Stimulated activated effector memory CD8-positive, alpha-beta T cell treated with anti-CD3 and anti-CD28 coated beads, Interleukin-12 subunit alpha, Interleukin-12 subunit beta, amount 100 ng/mL, for 72 hours (primary cell): ENCODE data around the gene CHN1.

ENCODE experiments used
- ATAC-seq: fragments of 150-1000 bp; cut with Tn5 transposase; 2 replicates; pipeline ENCODE4 v1.10.0; 2021
- DNase-seq, 2 donors: peaks; one replicate each; pipeline ENCODE4 v3.0.0; 2021 to 2022; ENCODE audit warnings: low spot score in 2 of 2
- H3K27ac Mint-ChIP-seq: one replicate; pipeline ENCODE4 v1.8.0; 2022; ENCODE audit warnings: mild to moderate bottlenecking, mixed read lengths
- H3K36me3 Mint-ChIP-seq: one replicate; pipeline ENCODE4 v1.8.0; 2022; ENCODE audit warnings: mild to moderate bottlenecking, mixed read lengths
- H3K4me1 Mint-ChIP-seq: one replicate; pipeline ENCODE4 v1.8.0; 2022; ENCODE audit warnings: mixed read lengths
- H3K4me3 Mint-ChIP-seq: one replicate; pipeline ENCODE4 v1.8.0; 2022; ENCODE audit warnings: mild to moderate bottlenecking, mixed read lengths
- H3K9me3 Mint-ChIP-seq: one replicate; pipeline ENCODE4 v1.8.0; 2022; ENCODE audit warnings: mixed read lengths

Gene CHN1

DNA sequence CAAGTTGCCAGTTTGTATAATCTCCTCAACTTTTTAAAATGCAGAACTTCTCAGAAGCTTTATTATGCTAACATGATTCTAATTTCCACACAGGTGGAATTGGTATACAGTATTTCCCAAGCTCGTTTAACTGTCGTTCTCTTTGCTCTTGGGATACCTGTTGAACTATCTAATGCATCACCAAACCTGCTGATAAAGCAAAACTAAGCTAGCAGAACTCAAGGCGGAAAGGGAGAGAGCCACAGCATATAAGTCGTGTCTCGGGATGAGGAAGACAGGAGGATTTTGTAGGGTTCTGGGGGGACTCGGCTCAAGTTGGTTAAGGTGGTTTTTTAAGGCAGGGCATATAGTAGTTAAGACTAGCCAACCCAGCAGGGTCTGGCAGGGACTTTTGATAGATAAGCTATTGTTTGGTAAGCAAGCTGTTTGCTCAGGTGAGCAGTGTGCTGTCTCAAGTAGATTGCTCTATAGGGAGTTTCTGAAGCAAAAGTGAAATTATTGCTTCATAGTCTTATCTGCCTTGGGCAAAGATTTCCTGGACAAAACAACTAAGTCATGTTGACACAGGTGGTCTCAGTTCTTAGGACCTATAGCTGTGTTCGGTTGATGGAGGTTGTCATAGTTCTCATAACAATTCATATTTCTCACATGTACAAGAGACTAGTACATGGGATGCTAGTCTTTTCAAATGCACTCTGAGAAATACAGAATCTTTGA is 212.7 kb downstream of the CHN1 start:
- DNase-seq (peak in 1 of 2 donors; percentile 40), ATAC-seq (no peak)
- no peaks in the 10 kb centered on the region for H3K9me3 Mint-ChIP-seq
- H3K27ac Mint-ChIP-seq = no peak overlapping the region
- no peak overlapping the region for H3K4me3 Mint-ChIP-seq
- no peaks in the 10 kb centered on the region for H3K36me3 Mint-ChIP-seq
- peaks cover 21% of the 10 kb centered on the region for H3K4me1 Mint-ChIP-seq

DNA sequence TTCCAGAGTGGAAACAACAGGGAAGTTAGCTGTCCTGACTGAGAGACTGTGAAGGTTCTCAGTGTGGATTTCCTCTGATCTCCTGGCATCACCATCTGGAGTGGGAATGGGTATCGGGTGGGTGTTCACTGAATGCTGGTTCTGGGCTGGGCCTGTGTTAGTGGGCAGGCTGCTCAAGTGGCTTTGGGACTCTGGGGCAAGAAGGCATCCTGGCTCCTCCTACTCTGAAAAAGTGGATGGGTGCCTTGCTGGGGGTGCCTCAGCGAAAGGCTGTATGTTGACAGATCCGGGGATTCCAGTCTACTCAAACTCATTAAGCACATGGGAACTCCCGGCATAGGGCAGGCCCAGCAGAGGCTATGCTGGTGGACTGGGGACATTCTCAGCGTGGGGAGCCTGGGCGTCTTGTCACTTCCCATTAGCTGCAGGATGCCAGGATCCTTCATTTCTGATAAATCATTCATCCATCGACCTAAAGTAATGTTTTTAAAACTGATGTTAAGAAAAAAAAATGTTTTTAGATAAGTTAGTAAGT is 213.4 kb downstream of the CHN1 start:
- no peaks in the 10 kb centered on the region for H3K36me3 Mint-ChIP-seq
- peaks cover 21% of the 10 kb centered on the region for H3K4me1 Mint-ChIP-seq
- no peak overlapping the region for H3K4me3 Mint-ChIP-seq
- ATAC-seq (no peak), DNase-seq (no peak)
- no peak overlapping the region for H3K27ac Mint-ChIP-seq
- H3K9me3 Mint-ChIP-seq = no peaks in the 10 kb centered on the region

GRCh38 chr2:174791020-174791419 is 214.2 kb downstream of the CHN1 start:
- Mint-ChIP-seq H3K4me3 (no peak overlapping the region), H3K9me3 (no peaks in the 10 kb centered on the region), H3K4me1 (peaks cover 20% of the 10 kb centered on the region), H3K36me3 (no peaks in the 10 kb centered on the region), H3K27ac (no peak overlapping the region)
- DNase-seq = no peak
- ATAC-seq = no peak

- ATAC-seq = no peak
- Mint-ChIP-seq H3K4me3 (peak overlapping the region; percentile 23), H3K27ac (peak overlapping the region; percentile 29), H3K9me3 (no peaks in the 10 kb centered on the region), H3K36me3 (no peaks in the 10 kb centered on the region), H3K4me1 (peaks cover 7% of the 10 kb centered on the region)
- DNase-seq = no peak
Observed at GRCh38 chr2:174789001-174789400, 216.2 kb downstream of the CHN1 start.

DNA sequence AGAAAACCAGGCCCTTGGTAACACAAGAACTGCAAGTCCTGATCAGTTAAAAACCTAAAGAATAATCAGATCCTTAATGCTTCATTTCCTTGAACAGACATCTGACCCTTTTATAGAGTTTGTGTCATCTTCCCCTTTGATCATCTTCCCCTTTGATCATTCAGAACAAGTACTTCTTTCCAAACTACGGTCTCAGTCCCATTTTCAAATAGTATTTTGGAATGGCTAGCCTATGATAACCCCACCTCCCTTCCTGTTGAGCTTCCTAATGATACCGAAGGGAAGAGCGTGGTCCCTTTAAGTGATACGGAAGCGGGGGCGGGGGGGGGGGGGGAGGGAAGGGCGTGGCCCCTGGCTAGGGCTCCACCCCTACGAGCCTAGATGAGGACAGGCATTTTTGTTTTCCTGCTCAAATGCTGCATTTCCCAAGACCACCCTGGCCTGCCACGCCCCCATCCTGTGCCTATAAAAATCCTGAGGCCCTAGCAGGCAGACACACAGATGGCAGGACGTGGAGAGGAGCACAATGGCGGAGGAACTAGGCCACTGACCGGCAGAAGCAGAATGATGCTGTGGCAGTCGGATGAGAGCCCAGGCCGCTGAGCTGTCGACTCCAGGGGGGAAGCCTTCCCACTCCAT is 216.8 kb downstream of the CHN1 start:
- DNase-seq (no peak), ATAC-seq (no peak)
- Mint-ChIP-seq H3K4me3 (peak overlapping the region; percentile 23), H3K27ac (peak overlapping the region; percentile 29), H3K4me1 (peaks cover 7% of the 10 kb centered on the region), H3K9me3 (no peaks in the 10 kb centered on the region), H3K36me3 (no peaks in the 10 kb centered on the region)

DNA sequence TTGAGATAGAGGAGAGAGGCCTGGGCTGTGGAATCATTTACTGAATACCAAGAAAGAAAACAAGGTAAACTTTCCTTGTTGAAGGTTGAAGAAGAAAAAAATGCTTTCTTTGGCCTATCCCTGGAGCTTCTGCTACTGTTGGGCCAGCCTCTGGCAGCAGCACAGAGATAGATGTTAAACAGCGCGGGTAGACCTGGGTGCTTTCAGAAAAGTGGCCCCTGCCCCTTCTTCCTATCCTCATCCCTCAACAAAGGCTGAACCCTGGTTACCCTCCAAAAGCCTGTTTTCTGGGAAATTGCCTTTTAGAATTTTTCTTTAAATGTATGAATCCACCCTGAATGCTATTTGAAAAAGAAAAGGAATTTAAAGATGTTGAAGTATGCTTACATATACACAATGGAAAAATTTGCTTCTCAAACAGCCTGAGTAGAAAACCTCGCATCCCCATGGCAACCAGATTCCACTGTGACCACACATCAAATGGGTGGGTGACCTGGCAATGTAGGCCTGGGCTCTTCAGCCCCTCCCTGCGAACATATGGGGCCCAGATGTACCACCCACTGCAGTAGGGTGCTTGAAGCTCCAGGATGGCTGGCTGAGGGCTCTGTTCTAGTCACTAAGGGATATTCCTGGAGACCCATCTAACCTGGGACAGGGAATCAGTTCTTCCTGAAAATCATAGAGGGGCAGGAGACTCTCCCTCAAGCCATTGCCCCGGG is 217.5 kb downstream of the CHN1 start:
- H3K36me3 Mint-ChIP-seq = no peaks in the 10 kb centered on the region
- no peaks in the 10 kb centered on the region for H3K9me3 Mint-ChIP-seq
- DNase-seq = no peak
- peaks cover 7% of the 10 kb centered on the region for H3K4me1 Mint-ChIP-seq
- no peak overlapping the region for H3K4me3 Mint-ChIP-seq
- peak; percentile 43 for ATAC-seq
- peak overlapping the region; percentile 29 for H3K27ac Mint-ChIP-seq

- DNase-seq (no peak), ATAC-seq (no peak)
- Mint-ChIP-seq H3K4me1 (peaks cover 7% of the 10 kb centered on the region), H3K4me3 (no peak overlapping the region), H3K27ac (peak overlapping the region; percentile 17), H3K9me3 (no peaks in the 10 kb centered on the region), H3K36me3 (no peaks in the 10 kb centered on the region)
Observed at GRCh38 chr2:174786066-174786725, 219.0 kb downstream of the CHN1 start.

- H3K27ac Mint-ChIP-seq = peak overlapping the region; percentile 17
- H3K9me3 Mint-ChIP-seq = no peaks in the 10 kb centered on the region
- H3K4me1 Mint-ChIP-seq = peaks cover 7% of the 10 kb centered on the region
- ATAC-seq (no peak), DNase-seq (no peak)
- no peak overlapping the region for H3K4me3 Mint-ChIP-seq
- H3K36me3 Mint-ChIP-seq = no peaks in the 10 kb centered on the region
Observed at GRCh38 chr2:174785481-174785880, 219.7 kb downstream of the CHN1 start.

DNA sequence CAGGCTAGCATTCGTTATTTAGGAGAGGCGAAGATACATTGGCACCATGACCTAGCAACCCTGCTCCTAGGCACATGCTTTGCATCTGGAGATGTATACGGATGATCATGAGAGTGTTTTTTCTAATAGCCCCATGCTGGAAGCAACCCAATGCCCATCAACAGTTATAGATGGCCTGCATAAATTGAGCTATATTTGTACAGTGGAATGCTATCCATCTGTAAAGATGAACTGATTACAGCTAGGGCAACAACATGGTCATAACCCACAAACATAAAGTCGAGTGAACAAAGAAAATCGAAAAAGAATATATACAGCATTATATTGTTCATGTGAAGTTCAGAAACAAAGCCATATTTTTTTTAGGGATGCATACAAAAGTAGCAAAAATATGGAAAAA is 220.3 kb downstream of the CHN1 start:
- no peaks in the 10 kb centered on the region for H3K36me3 Mint-ChIP-seq
- H3K9me3 Mint-ChIP-seq = no peaks in the 10 kb centered on the region
- H3K4me3 Mint-ChIP-seq = no peak overlapping the region
- peaks cover 7% of the 10 kb centered on the region for H3K4me1 Mint-ChIP-seq
- DNase-seq (no peak), ATAC-seq (no peak)
- H3K27ac Mint-ChIP-seq = no peak overlapping the region

DNA sequence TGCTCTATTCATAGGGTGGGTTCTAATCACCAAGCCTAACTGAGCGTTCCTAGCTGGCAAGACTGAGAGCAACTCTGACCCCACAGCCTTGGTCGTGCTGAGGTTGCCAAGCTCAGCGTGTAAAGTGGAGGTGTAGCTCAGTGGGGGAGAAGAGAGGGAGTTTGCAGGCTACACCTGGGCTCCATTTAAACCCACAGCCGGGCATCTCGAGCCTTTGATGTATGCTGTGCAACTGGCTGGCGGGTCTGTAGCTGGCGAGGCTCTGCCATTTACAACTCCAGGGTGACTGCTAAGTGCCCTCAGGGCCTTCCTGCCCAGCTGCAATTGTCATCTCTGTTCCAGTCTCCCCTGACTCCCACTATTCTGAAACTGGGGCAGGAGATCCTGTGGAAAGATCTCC is 220.9 kb downstream of the CHN1 start:
- DNase-seq (no peak), ATAC-seq (no peak)
- H3K4me3 Mint-ChIP-seq = no peak overlapping the region
- H3K36me3 Mint-ChIP-seq = no peaks in the 10 kb centered on the region
- H3K27ac Mint-ChIP-seq = no peak overlapping the region
- H3K4me1 Mint-ChIP-seq = peaks cover 8% of the 10 kb centered on the region
- H3K9me3 Mint-ChIP-seq = no peaks in the 10 kb centered on the region

GRCh38 chr2:174781996-174782395 is 223.2 kb downstream of the CHN1 start:
- no peaks in the 10 kb centered on the region for H3K36me3 Mint-ChIP-seq
- no peaks in the 10 kb centered on the region for H3K9me3 Mint-ChIP-seq

DNA sequence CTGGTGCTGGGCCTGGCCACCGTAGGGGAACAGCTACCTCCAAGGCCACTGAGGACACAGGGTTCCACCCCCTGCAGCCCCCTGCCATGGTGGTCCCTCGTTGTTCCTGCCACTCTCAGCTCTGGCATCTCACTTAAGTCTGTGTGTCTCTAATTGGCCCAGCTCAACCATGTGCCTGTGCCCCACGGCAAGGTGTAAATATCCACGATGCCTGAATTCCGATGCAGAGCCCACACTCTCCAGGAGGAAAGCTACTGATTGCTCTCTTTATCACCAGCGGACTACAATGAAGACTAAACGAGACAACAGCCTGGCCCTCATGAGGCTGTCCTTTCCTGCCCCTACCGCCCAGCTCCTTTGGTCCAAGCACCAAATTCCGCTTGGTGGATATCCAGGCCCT is 223.9 kb downstream of the CHN1 start:
- Mint-ChIP-seq H3K9me3 (no peaks in the 10 kb centered on the region), H3K4me1 (peaks cover 23% of the 10 kb centered on the region), H3K27ac (no peak overlapping the region), H3K36me3 (no peaks in the 10 kb centered on the region), H3K4me3 (no peak overlapping the region)
- ATAC-seq = no peak
- DNase-seq = no peak

More at GRCh38 chr2:174781996-174782395, 223.2 kb downstream of the CHN1 start:
- Mint-ChIP-seq H3K4me3 (no peak overlapping the region), H3K4me1 (peaks cover 23% of the 10 kb centered on the region), H3K27ac (no peak overlapping the region)
- DNase-seq (no peak), ATAC-seq (no peak)

- peak overlapping the region; percentile 14 for H3K27ac Mint-ChIP-seq
- H3K4me1 Mint-ChIP-seq = peaks cover 28% of the 10 kb centered on the region
- ATAC-seq (no peak), DNase-seq (no peak)
- no peaks in the 10 kb centered on the region for H3K9me3 Mint-ChIP-seq
- H3K36me3 Mint-ChIP-seq = no peaks in the 10 kb centered on the region
- H3K4me3 Mint-ChIP-seq = no peak overlapping the region
Observed at GRCh38 chr2:174780856-174781255, 224.3 kb downstream of the CHN1 start.

- H3K4me1 Mint-ChIP-seq = peaks cover 29% of the 10 kb centered on the region
Observed at GRCh38 chr2:174780191-174780840, 224.9 kb downstream of the CHN1 start.

More at GRCh38 chr2:174780191-174780840, 224.9 kb downstream of the CHN1 start:
- ATAC-seq = no peak
- no peak for DNase-seq
- no peak overlapping the region for H3K4me3 Mint-ChIP-seq
- no peaks in the 10 kb centered on the region for H3K9me3 Mint-ChIP-seq
- no peaks in the 10 kb centered on the region for H3K36me3 Mint-ChIP-seq
- peak overlapping the region; percentile 14 for H3K27ac Mint-ChIP-seq
